Transverse colon (tissue), 4 donors: ENCODE measurements around the gene EFCAB9.

Experiments
- EP300 ChIP-seq: sonication (generic); formaldehyde crosslinking; IDR thresholded peaks from one replicate; pipeline ENCODE4 v1.6.1; 2017; ENCODE audit warnings: antibody characterized with exemption, low read depth
- POLR2A ChIP-seq: fragments of 450-650 bp; IDR thresholded peaks from one replicate; pipeline ENCODE4 v1.6.1; 2016; ENCODE audit warnings: antibody characterized with exemption, mild to moderate bottlenecking, moderate library complexity
- POLR2AphosphoS5 ChIP-seq, 3 donors: sonication (generic); formaldehyde crosslinking; IDR thresholded peaks; one replicate each; pipeline ENCODE4 v1.6.1; 2016; ENCODE audit warnings: antibody characterized with exemption in 3 of 3
- TF ChIP-seq, protein P1 (sequence below), 5 experiments: fragments of 200-600 bp in 3 of 5; fragments of 450-650 bp in 2 of 5; sonication (generic) in 3 of 5; IDR thresholded peaks; 1 replicate in 2 of 5; 2 replicates in 3 of 5; pipeline ENCODE4 v1.5.1; 2016 to 2017; ENCODE audit warnings: antibody characterized with exemption in 5 of 5, inconsistent platforms in 3 of 5, mild to moderate bottlenecking in 2 of 5, moderate library complexity in 1 of 5

DNA sequence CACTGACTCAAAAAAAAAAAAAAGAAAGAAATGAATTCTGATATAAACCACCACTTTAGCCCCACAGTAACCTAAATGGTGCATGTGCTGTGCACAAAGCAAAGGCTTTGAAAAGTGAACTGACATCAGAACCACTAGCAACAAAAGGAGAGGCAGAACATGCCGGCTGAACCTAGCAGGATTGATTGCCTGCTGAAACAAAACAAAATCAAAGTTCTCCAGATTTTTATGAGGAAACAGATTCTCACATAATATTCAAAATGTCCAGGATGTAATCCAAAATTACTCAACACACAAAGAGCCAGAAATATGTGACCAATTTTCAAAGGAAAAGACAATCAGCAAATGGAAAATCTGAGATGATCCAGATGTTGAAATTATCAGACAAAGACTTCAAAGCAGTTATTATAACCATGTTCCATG is 51.7 kb downstream of the EFCAB9 start:
- TF ChIP-seq, protein P1, sequence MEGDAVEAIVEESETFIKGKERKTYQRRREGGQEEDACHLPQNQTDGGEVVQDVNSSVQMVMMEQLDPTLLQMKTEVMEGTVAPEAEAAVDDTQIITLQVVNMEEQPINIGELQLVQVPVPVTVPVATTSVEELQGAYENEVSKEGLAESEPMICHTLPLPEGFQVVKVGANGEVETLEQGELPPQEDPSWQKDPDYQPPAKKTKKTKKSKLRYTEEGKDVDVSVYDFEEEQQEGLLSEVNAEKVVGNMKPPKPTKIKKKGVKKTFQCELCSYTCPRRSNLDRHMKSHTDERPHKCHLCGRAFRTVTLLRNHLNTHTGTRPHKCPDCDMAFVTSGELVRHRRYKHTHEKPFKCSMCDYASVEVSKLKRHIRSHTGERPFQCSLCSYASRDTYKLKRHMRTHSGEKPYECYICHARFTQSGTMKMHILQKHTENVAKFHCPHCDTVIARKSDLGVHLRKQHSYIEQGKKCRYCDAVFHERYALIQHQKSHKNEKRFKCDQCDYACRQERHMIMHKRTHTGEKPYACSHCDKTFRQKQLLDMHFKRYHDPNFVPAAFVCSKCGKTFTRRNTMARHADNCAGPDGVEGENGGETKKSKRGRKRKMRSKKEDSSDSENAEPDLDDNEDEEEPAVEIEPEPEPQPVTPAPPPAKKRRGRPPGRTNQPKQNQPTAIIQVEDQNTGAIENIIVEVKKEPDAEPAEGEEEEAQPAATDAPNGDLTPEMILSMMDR (IDR thresholded peaks at IDR 0.05), result no peak
- no peak for TF ChIP-seq POLR2A
- TF ChIP-seq EP300, result no peak
- no peak for TF ChIP-seq POLR2AphosphoS5 (IDR thresholded peaks at IDR 0.05)
